HG02970 (cell line): Measurements from ENCODE around the gene CHD1L.
"Not testable (repeated sequence)": the region's sequence is repeated elsewhere in the genome, so short reads cannot be mapped to it uniquely, and the experiment has no call there.

Experiments used
- ATAC-seq: cut with Tn5 transposase; IDR thresholded peaks from one replicate; pipeline ENCODE4 v1.9.1; 2021; ENCODE audit warnings: mild to moderate bottlenecking, moderate library complexity, moderate number of reproducible peaks; ENCODE audit not compliant: unreplicated experiment, low FRiP score

CHD1L gene

DNA sequence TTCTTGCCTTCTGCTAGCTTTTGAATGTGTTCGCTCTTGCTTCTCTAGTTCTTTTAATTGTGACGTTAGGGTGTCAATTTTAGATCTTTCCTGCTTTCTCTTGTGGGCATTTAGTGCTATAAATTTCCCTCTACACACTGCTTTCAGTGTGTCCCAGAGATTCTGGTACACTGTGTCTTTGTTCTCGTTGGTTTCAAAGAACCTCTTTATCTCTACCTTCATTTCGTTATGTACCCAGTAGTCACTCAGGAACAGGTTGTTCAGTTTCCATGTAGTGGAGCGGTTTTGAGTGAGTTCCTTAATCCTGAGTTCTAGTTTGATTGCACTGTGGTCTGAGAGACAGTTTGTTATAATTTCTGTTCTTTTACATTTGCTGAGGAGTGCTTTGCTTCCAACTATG is 11.5 kb upstream of the CHD1L start:
- ATAC-seq, result not testable (repeated sequence)

DNA sequence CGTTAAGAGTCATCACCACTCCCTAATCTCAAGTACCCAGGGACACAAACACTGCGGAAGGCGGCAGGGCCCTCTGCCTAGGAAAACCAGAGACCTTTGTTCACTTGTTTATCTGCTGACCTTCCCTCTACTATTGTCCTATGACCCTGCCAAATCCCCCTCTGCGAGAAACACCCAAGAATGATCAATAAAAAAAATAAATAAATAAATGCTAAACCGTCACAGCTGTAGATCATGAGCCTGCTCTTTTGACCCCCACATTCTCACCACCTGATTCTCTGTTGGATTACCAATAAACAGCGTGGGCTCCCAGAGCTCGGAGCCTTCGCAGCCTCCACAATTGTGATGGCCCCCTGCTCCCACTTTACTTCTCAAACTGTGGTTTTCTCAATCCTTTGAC is 8.6 kb upstream of the CHD1L start:
- not testable (repeated sequence) for ATAC-seq

DNA sequence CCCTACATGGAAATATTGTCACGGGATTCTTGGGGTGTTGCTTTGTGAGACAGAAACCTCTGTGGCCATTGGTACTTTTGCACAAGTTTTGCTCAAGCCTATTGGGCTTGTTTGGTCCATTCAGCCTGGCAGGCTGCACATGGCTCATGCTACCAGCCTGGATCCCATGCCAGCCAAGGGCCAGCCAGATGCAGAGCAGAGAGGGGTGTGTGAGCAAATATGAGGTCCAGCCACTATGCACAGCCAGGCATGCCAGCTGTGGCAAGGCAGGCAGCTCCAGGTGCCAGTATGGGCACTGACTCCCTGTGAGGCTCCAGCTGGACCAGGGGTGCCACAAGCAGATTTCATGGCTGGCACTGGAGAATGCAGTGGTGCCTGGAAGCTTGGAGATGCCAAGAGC is 6.7 kb upstream of the CHD1L start:
- ATAC-seq, result no peak

DNA sequence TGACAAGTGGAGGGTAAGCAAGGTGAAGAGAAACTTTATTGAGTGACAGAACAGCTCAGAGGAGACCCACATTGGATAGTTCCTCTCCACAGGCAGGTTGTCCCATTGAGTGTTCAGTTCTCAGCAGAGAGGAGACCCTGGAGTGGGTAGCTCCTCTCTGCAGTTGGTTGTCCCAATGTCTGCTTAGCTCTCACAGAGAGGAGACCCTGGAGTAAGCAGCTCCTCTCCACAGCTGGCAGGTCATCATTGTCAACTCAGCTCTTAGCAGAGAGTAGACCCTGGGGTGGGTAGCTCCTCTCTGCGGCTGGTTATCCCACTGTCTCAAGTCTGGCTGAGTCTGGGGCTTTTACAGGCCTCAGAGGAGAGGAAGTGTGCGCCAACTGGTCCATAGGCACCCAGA is 6.0 kb upstream of the CHD1L start:
- ATAC-seq, result no peak

DNA sequence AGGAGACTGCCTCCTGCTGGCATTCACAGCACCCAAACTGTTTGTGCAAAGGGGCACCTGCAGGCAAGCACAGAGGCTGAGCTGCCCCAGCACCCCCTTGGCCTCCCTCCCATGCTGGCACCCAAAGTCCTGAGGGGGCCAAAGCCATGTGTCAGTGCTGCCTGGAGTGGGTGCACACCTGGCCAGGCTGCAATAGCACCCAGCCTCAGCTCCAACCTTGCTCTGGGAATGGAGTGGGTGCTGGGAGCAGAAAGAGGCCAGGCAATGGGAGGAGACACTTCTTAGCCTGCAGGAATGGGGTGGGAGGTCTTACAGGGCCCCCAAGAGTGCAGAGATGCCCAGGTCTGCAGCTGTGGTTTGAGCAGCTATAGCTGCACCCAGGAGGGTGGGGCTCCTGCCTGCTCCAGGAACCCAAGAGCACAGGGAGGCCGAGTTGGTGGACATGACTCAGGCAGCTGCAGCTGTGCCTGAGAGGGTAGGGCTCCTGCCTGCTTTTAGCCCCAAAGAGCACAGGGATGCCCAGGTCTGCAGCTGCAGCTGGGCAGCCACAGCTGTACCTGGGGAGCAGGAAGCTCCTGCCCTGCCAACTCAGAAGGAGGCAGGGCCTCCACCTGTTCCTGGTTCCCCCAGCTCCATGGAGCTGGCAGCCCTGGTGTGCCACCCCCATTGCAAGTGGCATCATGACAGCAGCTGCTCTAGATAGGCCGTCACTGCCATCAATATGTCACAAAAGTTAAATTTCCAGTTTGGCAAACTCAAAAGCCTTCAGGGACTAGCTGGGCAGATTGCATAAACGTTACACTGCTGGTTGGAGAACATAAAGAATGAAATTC is 5.3 kb upstream of the CHD1L start:
- ATAC-seq, result no peak

DNA sequence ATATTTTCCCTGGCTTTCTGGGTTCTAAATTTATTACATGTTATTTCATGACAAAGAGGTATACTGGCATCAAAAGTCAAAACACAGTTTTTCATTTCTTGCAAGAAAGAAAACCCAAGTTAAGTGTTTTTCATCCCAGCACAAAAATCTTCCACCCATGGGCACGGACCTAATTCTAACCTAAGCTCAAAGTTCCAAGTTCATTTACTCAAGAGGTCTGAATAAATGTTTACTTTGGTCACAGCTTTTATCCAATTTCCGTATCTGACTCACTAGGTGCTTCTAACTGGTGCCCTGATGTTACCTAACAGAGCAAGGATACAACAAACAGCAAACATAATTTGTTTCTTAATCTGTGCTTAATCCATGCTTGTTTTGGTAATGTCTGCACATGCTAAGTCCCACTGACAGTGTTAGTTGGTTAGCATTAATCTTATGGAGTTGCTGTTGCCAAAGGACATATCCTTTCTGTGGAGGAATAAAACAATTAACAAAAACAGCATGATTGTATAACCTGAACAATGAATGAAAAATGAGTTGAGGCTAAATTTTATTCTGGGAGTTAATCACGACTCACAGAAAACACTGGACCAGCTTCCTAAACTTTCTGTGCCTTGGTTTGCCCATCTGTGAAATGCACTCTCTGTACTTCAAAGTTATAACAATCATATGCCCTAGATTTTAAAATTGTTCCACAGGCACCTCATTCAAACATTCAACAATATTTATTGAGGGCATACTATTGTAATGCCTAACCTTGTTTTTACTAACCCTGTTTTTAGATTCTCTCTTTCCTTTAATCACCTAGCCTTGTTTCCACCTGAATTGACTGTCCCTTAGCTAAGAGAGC is 4.2 kb upstream of the CHD1L start:
- ATAC-seq, result no peak

DNA sequence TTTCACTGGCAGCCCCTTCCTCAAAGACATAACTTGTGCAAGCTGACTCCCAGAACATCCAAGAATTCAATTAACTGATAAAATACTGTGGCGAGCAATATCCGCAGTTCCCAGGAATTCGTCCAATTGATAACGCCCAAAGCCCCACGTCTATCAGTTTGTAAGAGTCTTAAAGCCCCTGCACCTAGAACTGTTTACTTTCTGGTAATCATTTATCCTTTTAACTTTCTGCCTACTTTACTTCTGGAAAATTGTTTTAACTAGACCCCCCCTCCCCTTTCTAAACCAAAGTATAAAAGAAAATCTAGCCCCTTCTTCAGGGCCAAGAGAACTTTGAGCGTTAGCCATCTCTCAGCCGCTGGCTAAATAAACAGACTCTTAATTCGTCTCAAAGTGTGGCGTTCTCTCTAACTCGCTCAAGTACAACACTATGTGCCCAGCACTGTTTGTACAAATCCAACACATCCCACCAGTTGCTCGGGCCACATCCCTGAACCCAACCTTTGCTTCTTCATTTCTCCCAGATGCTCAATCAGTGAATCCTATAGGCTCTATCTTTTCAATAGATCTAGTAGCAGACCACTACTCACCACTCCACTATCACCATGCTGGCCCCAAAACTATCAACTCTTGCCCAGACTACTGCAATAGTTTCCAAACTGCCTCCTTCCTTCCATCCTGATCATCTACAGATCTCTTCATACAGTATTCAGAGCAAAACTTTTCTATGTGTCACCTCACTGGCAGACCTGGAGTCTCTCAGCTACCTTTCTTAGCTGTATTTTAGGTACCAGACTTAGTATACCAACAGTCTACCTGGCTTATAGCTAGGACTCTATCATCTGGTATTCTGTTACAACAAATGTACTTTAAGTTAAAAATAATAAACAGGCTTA is 3.3 kb upstream of the CHD1L start:
- ATAC-seq, result no peak

DNA sequence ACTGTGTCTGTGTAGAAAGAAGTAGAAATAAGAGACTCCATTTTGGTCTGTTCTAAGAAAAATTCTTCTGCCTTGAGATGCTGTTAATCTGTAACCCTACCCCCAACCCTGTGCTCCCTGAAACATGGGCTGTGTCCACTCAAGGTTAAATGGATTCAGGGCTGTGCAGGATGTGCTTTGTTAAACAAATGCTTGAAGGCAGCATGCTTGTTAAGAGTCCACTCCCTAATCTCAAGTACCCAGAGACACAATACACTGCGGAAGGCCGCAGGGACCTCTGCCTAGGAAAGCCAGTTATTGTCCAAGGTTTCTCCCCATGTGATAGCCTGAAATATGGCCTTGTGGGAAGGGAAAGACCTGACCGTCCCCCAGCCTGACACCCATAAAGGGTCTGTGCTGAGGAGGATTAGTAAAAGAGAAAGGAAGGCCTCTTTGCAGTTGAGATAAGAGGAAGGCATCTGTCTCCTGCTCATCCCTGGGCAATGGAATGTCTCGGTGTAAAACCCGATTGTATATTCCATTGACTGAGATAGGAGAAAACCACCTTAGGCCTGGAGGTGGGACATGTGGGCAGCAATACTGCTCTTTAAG is 2.3 kb upstream of the CHD1L start:
- not testable (repeated sequence) for ATAC-seq

DNA sequence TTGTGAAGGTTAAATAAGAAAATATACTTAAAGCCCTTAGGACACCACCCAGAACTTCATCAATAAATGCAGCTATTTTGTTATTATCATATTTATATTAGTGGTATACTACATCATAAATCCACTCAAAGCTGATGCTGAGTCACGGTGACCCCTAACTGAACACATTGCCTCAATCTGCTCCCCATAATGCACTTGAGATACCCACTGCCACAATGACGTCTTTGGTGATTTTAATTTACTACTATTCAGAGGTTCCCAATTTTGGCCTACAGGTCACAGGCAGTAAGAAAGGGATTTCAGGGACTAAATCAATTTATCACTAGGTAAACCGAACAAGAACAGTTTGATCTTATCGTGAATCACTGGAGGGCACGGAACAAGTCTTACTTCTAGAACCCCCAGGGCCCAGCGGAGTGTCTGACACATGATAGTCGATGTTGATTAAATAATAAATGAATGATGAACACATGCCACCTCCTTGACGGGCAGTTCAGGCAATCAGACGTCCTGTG is 493 bp upstream of the CHD1L start:
- no peak for ATAC-seq

DNA sequence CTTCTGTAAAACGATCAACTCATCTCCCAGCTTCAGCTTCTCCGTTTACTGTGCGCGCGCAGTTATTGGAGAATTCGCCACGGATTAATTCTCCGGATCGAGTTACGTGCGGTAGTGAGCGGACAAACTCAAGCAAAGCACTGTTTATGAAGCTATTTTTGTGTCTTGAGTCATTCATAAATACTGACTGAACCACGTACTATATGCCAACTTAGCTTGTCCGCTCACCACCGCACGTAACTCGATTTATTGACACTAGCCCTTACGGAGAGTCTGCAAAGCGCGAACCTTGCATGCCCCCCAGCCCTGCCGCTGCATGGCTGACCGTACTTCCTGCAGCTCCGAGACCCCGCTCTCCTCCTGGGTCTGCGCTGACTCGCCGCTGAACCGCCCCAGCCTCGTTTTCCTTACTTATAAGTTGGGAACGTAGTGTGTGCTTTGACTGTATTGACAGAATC is 773 bp downstream of the CHD1L start:
- peak; percentile 25 for ATAC-seq

DNA sequence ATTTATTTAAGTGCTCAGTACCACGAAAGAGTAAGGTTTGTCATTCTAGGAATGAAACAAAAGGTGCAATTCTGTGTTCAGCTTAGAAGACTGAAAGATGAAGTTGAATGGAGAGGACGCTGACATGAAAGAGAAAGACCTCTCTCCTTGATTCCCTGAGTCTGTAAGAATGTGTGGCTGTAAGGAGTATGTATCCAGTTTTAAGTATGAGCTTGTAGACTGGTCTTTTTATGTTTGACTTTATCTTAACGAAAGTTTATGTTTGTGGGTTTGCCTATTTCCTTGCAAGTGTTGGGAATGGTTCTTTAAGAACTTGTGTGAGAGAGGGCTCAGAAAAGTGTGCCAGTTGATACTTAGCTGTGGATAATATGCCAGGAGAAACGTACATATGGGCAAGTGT is 1.4 kb downstream of the CHD1L start:
- no peak for ATAC-seq

DNA sequence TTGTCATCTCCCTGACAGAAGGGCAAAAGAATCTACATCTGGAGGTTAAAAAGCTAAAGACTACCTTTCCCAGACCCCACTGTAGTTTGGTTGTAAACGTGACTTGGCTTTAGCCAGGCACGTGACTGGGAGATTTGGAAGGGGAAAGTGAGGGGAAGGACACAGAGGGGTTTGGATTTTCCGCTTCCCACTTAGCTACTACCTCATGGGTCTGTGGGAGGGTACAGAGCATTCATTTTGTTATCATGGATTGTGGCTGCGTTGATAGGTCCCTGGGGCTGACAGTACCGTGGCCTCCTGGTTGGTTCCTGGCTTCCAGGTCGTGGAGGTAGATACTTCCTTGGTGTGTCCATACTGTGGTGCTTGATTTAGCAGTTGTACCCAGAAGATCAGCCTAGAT is 2.6 kb downstream of the CHD1L start:
- no peak for ATAC-seq

DNA sequence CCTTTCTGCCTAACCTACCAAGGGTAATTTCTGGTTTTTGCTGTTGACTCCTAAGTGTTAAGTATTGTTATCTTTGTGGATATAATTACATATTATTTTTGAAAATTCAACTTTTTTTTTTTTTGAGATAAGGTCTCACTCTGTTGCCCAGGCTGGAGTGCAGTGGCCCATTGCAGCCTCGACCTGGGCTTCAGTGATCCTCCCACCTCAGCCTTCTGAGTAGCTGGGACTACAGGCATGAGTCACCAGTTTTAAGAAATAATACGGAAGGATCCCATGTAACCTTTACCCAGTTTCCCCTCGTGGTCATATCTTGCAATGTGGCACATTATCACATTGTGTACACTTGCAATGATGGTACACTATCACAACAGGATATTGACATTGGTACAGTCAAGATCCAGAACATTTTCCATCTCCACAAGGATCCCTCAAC is 3.1 kb downstream of the CHD1L start:
- no peak for ATAC-seq

DNA sequence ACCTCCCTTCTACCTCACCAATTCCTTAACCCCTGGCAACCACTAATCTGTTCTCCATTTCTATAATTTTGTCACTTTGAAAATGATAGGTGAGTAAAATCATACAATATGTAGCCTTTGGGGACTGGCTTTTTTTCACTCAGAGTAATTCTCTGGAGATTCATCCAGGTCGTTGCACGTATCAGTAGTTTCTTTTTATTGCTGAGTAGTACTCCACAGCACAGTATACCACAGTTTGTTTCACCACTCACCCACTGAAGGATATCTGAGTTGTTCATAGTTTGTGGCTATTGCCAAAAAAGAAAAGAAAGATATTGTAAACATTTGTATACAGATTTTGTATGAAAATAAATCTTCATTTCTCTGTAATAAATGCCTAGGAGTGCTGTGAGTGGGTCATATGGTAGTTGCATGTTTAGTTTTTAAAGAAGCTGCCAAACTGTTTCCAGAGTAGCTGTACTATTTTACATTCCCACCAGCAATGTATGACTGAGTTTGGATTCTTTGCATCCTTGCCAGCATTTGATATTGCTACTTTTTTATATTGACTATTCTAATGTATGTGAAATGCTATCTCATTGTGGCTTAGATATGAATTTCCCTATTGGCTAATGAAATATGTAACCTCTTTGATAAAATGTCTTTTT is 3.7 kb downstream of the CHD1L start:
- no peak for ATAC-seq

DNA sequence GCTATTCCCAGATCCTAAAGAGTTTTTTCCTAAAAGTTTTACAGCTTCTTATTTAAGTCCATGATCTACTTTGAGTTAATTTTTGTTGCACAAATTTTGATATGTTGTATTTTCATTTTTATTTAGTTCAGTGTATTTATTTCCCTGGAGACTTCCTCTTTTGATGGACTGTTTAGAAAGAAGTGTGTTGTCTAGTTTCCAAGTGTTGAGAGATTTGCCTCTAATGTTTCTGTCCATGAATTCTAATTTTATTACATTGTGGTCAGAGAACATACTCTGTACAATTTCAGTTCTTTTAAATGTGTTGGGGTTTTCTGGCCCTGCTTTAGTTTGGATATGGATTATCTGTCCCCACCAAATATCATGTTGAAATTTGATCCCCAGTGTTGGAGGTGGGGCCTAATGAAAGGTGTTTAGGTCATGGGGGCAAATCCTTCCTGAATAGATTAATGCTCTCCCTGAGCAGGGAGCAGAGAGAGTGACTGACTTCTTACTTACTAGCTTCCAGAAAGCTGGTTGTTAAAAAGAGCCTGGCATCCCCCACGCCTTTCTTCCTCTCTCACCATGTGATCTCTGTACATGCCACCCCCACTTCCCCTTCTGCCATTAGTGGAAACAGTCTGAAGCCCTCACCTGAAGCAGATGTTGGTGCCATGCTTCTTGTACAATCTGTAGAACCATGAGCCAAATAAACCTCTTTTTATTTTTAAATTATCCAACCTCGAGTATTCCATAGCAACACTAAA is 4.6 kb downstream of the CHD1L start:
- ATAC-seq, result no peak

DNA sequence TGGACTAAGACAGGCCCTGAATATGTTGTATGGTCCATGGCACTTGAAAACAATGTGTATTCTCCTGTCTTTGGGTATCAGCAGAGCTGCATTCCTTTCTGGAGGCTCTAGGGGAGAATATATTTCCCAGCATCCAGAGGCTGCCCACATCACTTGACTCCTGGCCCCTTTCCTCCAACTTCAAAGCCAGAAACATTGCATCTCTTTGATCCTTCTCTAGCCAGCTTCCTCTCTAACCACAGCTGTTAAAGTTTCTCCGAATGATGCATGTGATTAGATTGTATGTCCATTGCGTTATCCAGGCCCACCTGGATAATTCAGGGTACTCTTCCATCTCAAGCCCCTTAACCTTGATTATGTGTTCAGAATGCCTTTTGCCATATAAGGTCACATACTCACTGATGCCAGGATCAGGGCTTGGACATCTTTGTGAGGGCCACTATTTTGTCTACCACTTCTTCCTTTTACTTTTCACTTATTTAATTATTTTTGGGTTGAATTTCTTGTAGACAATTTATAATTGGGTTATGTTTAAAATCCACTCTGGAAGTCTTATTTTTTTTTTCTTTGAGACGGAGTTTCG is 5.3 kb downstream of the CHD1L start:
- no peak for ATAC-seq

DNA sequence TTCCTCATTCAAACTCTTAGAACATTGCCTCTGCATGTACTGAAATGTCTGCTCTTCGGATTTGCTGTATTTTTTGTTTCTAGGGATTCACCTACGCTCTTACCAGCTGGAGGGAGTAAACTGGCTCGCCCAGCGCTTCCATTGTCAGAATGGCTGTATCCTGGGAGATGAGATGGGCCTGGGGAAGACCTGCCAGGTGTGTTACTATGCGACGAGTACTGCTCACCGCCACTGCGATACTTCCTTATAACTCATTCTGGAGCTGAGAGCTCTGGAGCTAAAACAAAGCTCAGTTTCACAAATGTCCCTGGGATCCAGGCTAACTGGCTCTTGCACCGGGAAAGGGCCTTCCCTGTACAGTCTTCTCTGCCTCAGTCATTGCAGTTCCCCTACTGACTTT is 10.1 kb downstream of the CHD1L start:
- ATAC-seq, result no peak

DNA sequence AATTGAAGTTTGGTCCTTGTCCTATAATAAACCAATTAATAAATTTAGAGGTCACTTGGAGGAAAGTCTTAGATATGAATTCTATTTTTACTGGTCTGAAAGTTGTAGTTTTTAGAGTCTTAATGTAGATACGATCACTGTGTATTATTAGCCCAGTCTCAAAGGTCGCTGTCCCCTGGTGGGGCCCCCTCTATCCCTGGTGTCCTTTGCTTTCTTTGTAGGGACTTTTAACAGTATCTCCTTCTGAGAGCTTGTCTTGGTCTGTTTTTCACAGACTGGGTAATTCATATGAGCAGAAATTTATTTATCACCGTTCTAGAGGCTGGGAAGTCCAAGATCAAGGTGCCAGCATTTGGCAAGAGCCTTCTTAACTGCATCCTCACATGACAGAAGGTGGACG is 18.5 kb downstream of the CHD1L start:
- ATAC-seq, result no peak
